LNCAP (cell line): ENCODE data around the gene KAZN.

Experiments
- TF ChIP-seq, protein P1 (sequence below): fragments of 450-650 bp; IDR thresholded peaks from 2 replicates; pipeline ENCODE4 v1.5.1; 2017; ENCODE audit warnings: mild to moderate bottlenecking

Gene KAZN

DNA sequence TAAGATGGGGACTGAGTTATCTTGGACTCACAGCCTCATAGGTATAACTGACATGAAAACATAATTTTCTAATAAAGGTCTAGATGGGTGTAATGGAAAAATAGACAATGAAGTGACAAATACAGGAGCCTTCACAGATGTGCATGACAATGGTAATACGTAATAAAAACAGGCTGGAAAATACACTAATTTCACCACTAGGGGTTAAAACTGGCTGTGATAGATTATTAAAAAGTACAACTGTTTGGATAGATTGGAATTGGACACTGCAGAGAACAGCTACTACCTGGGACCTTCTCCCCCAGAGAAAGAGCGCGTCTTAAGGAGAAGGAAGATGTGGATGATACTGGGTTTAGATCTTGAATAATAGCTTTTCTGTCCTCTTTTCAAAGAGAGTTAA is 9.8 kb downstream of the KAZN start:
- TF ChIP-seq, protein P1, sequence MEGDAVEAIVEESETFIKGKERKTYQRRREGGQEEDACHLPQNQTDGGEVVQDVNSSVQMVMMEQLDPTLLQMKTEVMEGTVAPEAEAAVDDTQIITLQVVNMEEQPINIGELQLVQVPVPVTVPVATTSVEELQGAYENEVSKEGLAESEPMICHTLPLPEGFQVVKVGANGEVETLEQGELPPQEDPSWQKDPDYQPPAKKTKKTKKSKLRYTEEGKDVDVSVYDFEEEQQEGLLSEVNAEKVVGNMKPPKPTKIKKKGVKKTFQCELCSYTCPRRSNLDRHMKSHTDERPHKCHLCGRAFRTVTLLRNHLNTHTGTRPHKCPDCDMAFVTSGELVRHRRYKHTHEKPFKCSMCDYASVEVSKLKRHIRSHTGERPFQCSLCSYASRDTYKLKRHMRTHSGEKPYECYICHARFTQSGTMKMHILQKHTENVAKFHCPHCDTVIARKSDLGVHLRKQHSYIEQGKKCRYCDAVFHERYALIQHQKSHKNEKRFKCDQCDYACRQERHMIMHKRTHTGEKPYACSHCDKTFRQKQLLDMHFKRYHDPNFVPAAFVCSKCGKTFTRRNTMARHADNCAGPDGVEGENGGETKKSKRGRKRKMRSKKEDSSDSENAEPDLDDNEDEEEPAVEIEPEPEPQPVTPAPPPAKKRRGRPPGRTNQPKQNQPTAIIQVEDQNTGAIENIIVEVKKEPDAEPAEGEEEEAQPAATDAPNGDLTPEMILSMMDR: no peak; the same call in 1 of the 2 replicates

- TF ChIP-seq, protein P1: no peak
Measured at GRCh38 chr1:14610761-14611160, 12.3 kb downstream of the KAZN start.

GRCh38 chr1:14611792-14612191 is 13.3 kb downstream of the KAZN start:
- TF ChIP-seq, protein P1: no peak

DNA sequence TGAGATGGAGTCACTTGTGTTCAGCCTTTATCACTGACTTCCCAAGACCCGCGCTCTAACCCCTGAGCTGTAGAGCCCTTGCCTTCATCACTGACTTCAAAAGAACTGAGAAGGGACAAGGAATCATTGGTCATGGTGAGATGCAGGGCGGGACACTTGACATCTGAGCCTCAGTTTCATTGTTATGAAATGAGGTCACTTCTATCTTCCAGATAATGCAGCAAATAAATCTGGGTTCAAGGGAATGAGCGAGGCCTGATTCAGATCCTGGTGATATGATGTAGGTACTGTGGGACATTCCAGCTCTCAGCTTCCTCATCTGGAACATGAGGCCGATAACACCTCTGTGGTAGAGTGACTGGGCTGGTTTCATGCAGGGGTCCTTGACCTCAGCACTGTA is 13.8 kb downstream of the KAZN start:
- TF ChIP-seq, protein P1: no peak

- TF ChIP-seq, protein P1: no peak
Measured at GRCh38 chr1:14613926-14614325, 15.4 kb downstream of the KAZN start.

GRCh38 chr1:14614341-14614740 is 15.9 kb downstream of the KAZN start:
- TF ChIP-seq, protein P1: no peak

- TF ChIP-seq, protein P1: no peak
Measured at GRCh38 chr1:14615549-14616218, 17.2 kb downstream of the KAZN start.
